Measurements from ENCODE around the gene SEC14L2. TPM values are rescaled to one million over a fixed set of nuclear protein-coding genes. Genes with fewer than 3 reads are reported as not detected.
"Not testable (repeated sequence)": the region's sequence is repeated elsewhere in the genome, so short reads cannot be mapped to it uniquely, and the experiment has no call there.

The SEC14L2 gene
- total RNA-seq, 2 donors from 2014 or later: 0.89 to 2.8 TPM

DNA sequence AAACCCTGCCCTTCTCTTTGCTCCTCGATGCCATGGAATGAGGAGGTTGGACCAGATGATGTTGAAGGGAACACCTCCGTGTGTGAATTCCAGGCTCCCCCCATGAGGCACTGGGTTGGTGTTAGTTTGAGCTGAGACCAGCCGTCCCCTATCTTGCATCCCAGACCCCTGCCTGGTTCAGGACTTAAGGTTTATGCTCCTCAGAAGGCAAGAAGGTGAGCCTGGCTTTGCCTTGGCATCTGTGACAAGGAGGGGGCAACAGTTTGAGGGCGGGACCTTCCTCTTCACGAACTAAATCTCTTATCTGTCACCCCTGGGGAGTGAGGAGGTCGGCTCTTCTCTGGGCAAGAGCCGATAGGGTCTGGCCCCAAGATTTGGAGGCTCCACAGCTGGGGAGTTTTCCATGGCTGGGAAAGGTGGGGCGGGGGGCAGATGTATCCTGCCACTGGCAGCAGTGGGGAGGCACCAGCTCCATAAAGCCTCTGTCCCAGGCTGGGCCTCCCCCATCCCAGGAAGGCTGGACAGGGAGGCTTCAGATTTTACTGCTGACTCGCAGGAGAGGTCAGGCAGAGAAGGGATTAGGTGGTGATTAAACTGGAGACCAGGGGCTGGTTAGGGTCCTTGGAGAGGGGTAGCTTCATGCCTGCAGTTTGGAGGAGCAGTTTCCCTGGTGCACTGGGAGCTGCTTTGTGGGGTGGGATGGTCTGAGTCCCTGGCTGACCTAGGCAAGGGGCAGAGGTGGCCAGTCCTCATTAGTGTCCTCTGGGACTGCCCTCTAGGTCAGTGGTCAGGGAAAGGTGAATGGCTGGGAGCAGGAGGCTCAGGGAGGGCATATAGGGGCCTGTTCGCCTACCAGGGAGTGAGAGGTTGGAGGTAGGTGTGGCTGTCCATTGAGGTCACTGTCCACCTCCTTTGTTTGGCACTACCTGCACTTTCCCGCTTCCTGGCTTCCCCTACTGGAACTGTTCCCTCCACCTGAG lies 1.1 kb downstream of the SEC14L2 start:
- H3K27me3 ChIP-seq: no peaks in the 10 kb centered on the region
- peaks cover 0 to 32% of the 10 kb centered on the region in 2 donors for H3K4me1 ChIP-seq
- H3K27ac ChIP-seq: peak overlapping the region in 1 of 2 donors; percentile 35
- H3K36me3 ChIP-seq: no peaks in the 10 kb centered on the region
- H3K4me3 ChIP-seq: peak overlapping the region; percentile 59
- no peak for DNase-seq (ENCODE audit: low spot score)
- no peaks in the 10 kb centered on the region for H3K9me3 ChIP-seq
- TF ChIP-seq, protein P1, sequence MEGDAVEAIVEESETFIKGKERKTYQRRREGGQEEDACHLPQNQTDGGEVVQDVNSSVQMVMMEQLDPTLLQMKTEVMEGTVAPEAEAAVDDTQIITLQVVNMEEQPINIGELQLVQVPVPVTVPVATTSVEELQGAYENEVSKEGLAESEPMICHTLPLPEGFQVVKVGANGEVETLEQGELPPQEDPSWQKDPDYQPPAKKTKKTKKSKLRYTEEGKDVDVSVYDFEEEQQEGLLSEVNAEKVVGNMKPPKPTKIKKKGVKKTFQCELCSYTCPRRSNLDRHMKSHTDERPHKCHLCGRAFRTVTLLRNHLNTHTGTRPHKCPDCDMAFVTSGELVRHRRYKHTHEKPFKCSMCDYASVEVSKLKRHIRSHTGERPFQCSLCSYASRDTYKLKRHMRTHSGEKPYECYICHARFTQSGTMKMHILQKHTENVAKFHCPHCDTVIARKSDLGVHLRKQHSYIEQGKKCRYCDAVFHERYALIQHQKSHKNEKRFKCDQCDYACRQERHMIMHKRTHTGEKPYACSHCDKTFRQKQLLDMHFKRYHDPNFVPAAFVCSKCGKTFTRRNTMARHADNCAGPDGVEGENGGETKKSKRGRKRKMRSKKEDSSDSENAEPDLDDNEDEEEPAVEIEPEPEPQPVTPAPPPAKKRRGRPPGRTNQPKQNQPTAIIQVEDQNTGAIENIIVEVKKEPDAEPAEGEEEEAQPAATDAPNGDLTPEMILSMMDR (IDR thresholded peaks at IDR 0.05): no peak

DNA sequence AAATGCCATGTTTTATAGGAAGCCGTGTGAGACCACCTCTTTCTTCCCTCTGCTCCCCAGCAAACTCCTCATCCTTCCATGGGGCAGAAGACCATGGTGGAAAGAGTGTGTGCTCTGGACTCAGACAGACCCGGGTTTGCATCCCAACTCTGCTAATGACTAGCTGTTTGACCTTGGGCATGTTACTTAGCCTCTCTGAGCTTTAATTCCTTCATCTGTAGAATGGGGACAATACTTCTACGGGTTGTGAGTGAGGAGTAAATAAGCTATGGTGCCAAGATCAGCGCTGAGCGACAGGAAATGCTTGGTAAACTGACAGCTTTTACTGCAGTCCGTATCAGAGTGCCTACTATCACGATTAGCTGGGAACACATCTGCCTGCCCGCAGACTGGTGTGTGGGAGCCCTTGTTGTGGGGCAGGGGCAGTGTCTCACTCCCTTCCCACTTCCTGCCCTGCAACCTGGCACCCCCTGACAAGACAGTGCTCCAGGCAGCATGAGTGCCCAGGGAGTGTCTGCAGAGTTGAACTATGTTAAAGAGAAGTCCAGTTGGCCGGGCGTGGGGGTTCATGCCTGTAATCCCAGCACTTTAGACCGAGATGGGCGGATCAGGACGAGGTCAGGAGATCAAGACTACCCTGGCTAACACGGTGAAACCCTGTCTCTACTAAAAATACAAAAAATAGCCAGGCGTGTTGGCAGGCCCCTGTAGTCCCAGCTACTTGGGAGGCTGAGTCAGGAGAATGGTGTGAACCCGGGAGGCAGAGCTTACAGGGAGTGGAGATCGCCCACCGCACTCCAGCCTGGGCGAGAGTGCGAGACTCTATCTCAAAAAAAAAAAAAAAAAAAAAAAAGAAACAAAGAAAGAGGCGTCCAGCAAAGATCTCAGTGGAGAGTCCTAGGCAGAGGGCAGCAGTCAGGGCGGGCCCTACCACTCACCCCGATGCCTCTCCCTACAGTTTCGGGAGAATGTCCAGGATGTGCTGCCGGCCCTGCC lies 2.2 kb downstream of the SEC14L2 start:
- Histone ChIP-seq H3K27ac (no peak overlapping the region), H3K36me3 (no peaks in the 10 kb centered on the region), H3K27me3 (no peaks in the 10 kb centered on the region), H3K4me1 (peaks cover 0 to 32% of the 10 kb centered on the region in 2 donors), H3K4me3 (no peak overlapping the region), H3K9me3 (no peaks in the 10 kb centered on the region)
- TF ChIP-seq, protein P1 (IDR thresholded peaks at IDR 0.05): no peak
- DNase-seq (ENCODE audit: low spot score): no peak

DNA sequence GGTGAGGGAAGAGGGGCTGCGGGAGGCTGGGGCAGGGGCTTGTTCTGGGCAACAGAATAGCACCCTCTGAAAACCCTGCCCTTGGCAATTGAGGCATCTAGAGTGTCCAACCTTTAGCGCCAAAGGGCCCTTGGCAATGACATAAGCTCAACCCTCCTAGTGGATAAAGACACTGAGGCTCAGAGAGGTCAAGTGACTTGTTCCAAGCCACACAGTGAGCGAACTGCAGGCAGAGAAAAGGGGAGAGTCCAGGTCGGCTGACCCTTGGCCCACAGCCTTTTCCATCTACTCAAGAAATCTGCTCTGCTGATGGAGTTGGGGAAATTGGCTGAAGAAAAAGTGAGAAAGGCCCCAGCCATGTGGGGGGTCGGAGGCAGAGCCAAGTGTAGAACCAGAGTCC lies 2.9 kb downstream of the SEC14L2 start:
- TF ChIP-seq, protein P1 (IDR thresholded peaks at IDR 0.05): no peak

DNA sequence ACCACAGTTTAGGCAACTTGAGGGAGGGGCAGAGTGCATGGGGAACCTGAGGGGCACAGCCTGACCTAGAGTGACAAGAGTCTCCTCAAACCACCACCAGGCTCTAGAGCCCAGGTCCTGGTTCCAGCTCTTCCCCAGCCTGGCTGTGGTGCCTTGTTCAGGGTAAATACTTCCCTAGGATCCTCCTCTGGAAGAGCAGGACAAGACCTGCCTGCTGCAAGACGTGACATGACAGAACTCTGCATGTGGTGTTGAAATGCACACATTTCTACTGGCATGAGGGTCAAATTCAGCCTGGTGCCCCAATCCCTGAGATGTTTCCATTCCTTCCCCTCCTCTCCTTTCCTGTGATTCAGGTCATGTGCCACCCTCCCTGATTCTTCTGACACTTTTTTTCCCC lies 3.3 kb downstream of the SEC14L2 start:
- Histone ChIP-seq H3K4me3 (no peak overlapping the region), H3K36me3 (no peaks in the 10 kb centered on the region), H3K27me3 (no peaks in the 10 kb centered on the region), H3K27ac (no peak overlapping the region), H3K9me3 (no peaks in the 10 kb centered on the region), H3K4me1 (peaks cover 0 to 32% of the 10 kb centered on the region in 2 donors)
- no peak for DNase-seq (ENCODE audit: low spot score)
- TF ChIP-seq, protein P1 (IDR thresholded peaks at IDR 0.05): no peak

More for the DNA sequence above, 2.9 kb downstream of the SEC14L2 start:
- no peaks in the 10 kb centered on the region for H3K27me3 ChIP-seq
- DNase-seq (ENCODE audit: low spot score): no peak
- no peak overlapping the region for H3K4me3 ChIP-seq
- no peaks in the 10 kb centered on the region for H3K9me3 ChIP-seq
- no peak overlapping the region for H3K27ac ChIP-seq
- H3K4me1 ChIP-seq: peaks cover 0 to 32% of the 10 kb centered on the region in 2 donors
- no peaks in the 10 kb centered on the region for H3K36me3 ChIP-seq

GRCh38 chr22:30401024-30401423 lies 4.2 kb downstream of the SEC14L2 start:
- H3K36me3 ChIP-seq; H3K4me3 ChIP-seq; H3K27ac ChIP-seq; H3K9me3 ChIP-seq; DNase-seq (ENCODE audit: low spot score); H3K27me3 ChIP-seq: not testable (repeated sequence)
- H3K4me1 ChIP-seq: peaks cover 0 to 31% of the 10 kb centered on the region in 2 donors
